D721Med (cell line): Measurements from ENCODE around the gene RBM43.

Experiments
- DNase-seq: peaks from one replicate; pipeline ENCODE4 v3.0.0; 2011; ENCODE audit warnings: low spot score; ENCODE audit not compliant: insufficient read length
- FAIRE-seq: peaks from 2 replicates; lab custom pipeline; 2011; peaks lifted over from hg19 to GRCh38; lab: Jason Lieb, UNC
- TF ChIP-seq, protein P1 (sequence below): IDR thresholded peaks from 2 replicates; pipeline ENCODE4 v1.5.1; 2012; ENCODE audit warnings: mild to moderate bottlenecking, control low read depth; ENCODE audit not compliant: insufficient read depth; ENCODE audit errors: missing control alignments

The RBM43 gene

DNA sequence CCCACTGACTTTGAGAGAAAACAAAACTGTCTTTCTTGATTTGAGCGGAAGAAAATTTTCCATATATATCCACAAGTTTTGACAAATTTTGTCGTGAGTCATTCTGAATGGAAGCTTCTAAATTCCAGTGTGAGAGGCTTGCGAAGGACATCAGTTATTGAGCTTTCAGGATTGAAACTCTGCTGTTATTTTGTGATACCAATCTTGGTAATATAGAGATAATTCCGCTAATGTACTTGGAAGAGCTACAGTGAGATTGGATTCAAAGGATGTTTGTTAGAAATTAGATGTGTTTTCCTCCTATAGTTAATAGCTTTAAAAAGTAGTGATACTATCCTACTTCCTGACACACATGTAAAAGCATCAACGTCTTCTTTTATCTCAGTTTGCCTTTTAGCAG lies 61.4 kb downstream of the RBM43 start:
- no peak for DNase-seq
- TF ChIP-seq, protein P1, sequence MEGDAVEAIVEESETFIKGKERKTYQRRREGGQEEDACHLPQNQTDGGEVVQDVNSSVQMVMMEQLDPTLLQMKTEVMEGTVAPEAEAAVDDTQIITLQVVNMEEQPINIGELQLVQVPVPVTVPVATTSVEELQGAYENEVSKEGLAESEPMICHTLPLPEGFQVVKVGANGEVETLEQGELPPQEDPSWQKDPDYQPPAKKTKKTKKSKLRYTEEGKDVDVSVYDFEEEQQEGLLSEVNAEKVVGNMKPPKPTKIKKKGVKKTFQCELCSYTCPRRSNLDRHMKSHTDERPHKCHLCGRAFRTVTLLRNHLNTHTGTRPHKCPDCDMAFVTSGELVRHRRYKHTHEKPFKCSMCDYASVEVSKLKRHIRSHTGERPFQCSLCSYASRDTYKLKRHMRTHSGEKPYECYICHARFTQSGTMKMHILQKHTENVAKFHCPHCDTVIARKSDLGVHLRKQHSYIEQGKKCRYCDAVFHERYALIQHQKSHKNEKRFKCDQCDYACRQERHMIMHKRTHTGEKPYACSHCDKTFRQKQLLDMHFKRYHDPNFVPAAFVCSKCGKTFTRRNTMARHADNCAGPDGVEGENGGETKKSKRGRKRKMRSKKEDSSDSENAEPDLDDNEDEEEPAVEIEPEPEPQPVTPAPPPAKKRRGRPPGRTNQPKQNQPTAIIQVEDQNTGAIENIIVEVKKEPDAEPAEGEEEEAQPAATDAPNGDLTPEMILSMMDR: no peak
- FAIRE-seq: no peak

DNA sequence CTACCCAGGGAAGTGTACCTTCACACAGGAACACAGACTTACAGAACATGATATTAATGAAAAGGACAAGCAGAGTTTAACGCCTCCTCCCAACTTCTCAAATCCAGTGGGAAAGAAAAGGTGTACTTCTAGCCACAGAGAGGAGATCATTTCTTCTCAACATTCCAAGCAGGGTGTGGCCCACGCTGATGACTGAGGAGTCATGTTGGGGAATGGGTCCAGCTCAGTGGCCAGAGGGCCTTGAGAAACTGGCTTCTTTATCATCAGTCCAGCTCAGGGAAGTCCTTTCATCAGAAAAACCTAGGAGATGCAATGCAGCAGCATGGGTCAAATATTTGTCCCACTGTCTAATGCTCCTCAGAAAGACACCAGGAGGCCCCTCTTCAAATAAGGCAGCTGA lies 63.0 kb downstream of the RBM43 start:
- DNase-seq (no peak), FAIRE-seq (no peak)
- TF ChIP-seq, protein P1: no peak
